Thyroid gland (tissue), 4 donors: ENCODE measurements around the gene MPP1. TPM values are rescaled to one million over a fixed set of nuclear protein-coding genes. Genes with fewer than 3 reads are reported as not detected.

Experiments
- DNase-seq, 2 donors: peaks; one replicate each; pipeline ENCODE4 v3.0.0-alpha.2; 2019
- H3K27ac ChIP-seq, 3 donors: fragments of 200-600 bp; sonication (generic); 1 replicate in 2 of 3; 2 replicates in 1 of 3; pipeline ENCODE4 v1.5.1; 2016 to 2019; ENCODE audit warnings: mild to moderate bottlenecking in 1 of 3, moderate library complexity in 1 of 3
- H3K27me3 ChIP-seq: fragments of 200-600 bp; sonication (generic); one replicate; pipeline ENCODE4 v1.5.1; 2019
- H3K36me3 ChIP-seq, 2 donors: fragments of 200-600 bp; sonication (generic); one replicate each; pipeline ENCODE4 v1.5.1; 2016 to 2019
- H3K4me1 ChIP-seq, 2 donors: fragments of 200-600 bp; sonication (generic); one replicate each; pipeline ENCODE4 v1.5.1; 2017 to 2019
- H3K4me3 ChIP-seq, 3 donors: fragments of 200-600 bp; sonication (generic); replicated peaks in 1 of 3; 1 replicate in 2 of 3; 2 replicates in 1 of 3; pipeline ENCODE4 v1.5.1; 2016; ENCODE audit warnings: mild to moderate bottlenecking in 1 of 3
- H3K9me3 ChIP-seq: fragments of 200-600 bp; sonication (generic); one replicate; pipeline ENCODE4 v1.5.1; 2017
- CTCF ChIP-seq, 6 experiments: fragments of 200-600 bp in 3 of 6; fragments of 450-650 bp in 3 of 6; sonication (generic) in 3 of 6; IDR thresholded peaks; one replicate each; pipeline ENCODE4 v1.5.1; 2016 to 2019; ENCODE audit warnings: antibody characterized with exemption in 6 of 6, mild to moderate bottlenecking in 2 of 6, inconsistent platforms in 1 of 6, moderate library complexity in 1 of 6
- POLR2A ChIP-seq, 2 donors: fragments of 450-650 bp; IDR thresholded peaks; one replicate each; pipeline ENCODE4 v1.6.1; 2017; ENCODE audit warnings: antibody characterized with exemption in 2 of 2, mild to moderate bottlenecking in 2 of 2, moderate library complexity in 1 of 2
- WGBS, 2 donors: methylation state at CpG; one replicate each; pipeline ENCODE4 v1.1.5; 2017; 5-methylcytosine and 5-hydroxymethylcytosine counted together
- intact Hi-C: fragments of 100-400 bp; cut with DNase I; formaldehyde crosslinking; loops from one replicate; pipeline ENCODE4 v1.15.1; 2023
- small RNA-seq: library from RNA; depleted of rRNA; stranded (forward); fragments of <200 nt; gene quantifications from one replicate; pipeline ENCODE3, GENCODE V24; 2016
- total RNA-seq, 4 donors: library from RNA; depleted of rRNA; stranded (reverse); fragments of >200 nt; gene quantifications; one replicate each; pipeline ENCODE4 v1.2.3, GENCODE V29; 2016

Gene MPP1
- total RNA-seq, 4 donors from 2014 or later, result 26.8 to 47.3 (median 28.8) TPM

- Histone ChIP-seq H3K27me3 (no peaks in the 10 kb centered on the region), H3K9me3 (no peaks in the 10 kb centered on the region), H3K27ac (peak overlapping the region; percentile 71 to 91 (median 79)), H3K36me3 (no peaks in the 10 kb centered on the region), H3K4me3 (no peak overlapping the region), H3K4me1 (peaks cover 53 to 65% of the 10 kb centered on the region in 2 donors)
- no peak for DNase-seq
- 56 to 58% methylated on average over 3 of the region's 3 CpGs for WGBS, 2 donors
- TF ChIP-seq CTCF (IDR thresholded peaks at IDR 0.05) (no peak), POLR2A (IDR thresholded peaks at IDR 0.05) (no peak)
- intact Hi-C loops, result no loop called here
Measured at GRCh38 chrX:154729439-154729838, 75.8 kb downstream of the MPP1 start.

Small RNA genes lying within 50 kb of the gene (small RNA-seq; reads per million reads assigned to genes)
- gene SNORA36A, result not detected

Other genes with a start within 250 kb of the MPP1 start
- gene CTAG1A, start 220.4 kb downstream of the MPP1 start, total RNA-seq, result not detected
- not detected for gene CTAG1B, start 186.2 kb downstream of the MPP1 start, total RNA-seq
- not detected for gene CTAG2, start 151.9 kb downstream of the MPP1 start, total RNA-seq
- 10 to 100 TPM in 1 of 4 donors, 1 to 10 TPM in 3; 5.8 to 10.2 (median 8.1) TPM for gene GAB3, start 54.4 kb downstream of the MPP1 start, total RNA-seq
- 10 to 100 TPM; 33.8 to 41.5 (median 35.2) TPM for gene DKC1, start 42.6 kb downstream of the MPP1 start, total RNA-seq
- gene SMIM9, start 29.2 kb upstream of the MPP1 start, total RNA-seq, result not detected
- 10 to 100 TPM in 2 of 4 donors, 1 to 10 TPM in 1, not detected in 1; 1.1 to 34.3 (median 13.3) TPM for gene F8A1, start 80.9 kb upstream of the MPP1 start, total RNA-seq
- 10 to 100 TPM; 17.3 to 43.1 (median 29.3) TPM for gene F8, start 217.2 kb upstream of the MPP1 start, total RNA-seq
- gene FUNDC2, start 221.4 kb upstream of the MPP1 start, total RNA-seq, result 10 to 100 TPM; 50.7 to 78.5 (median 69.0) TPM